Erythroblast (primary cell): ENCODE measurements around the gene GALNT18.

ENCODE experiments used
- DNase-seq, 2 experiments: peaks; one replicate each; lab custom pipeline; 2025; lab: John Stamatoyannopoulos, UW
- GATA1 ChIP-seq: IDR thresholded peaks from 2 replicates; pipeline ENCODE4 v1.6.1; 2011; ENCODE audit warnings: low read depth, mild to moderate bottlenecking, control low read depth, low read length, moderate library complexity
- POLR2A ChIP-seq: IDR thresholded peaks from 2 replicates; pipeline ENCODE4 v1.6.1; 2011; ENCODE audit warnings: mild to moderate bottlenecking, low read length

GALNT18 gene

DNA sequence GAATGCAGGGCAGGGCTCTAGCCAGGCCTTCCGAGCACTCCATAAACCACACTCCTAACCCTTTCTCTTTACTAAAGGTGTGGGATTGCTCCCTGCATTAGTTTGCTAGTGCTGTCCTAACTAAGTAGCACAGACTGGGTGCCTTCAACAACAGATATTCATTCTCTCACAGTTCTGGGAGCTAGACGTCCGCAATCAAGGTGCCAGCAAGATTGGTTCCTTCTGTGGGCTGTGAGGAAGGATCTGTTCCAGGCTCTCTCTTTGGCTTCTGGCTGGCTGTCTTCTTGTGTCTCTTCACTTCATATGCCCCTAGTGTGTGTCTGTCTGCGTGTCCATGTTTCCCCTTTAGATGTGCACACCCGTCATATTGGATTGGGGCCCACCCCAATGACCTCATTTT is 59.8 kb downstream of the GALNT18 start:
- DNase-seq = no peak
- TF ChIP-seq POLR2A (no peak), GATA1 (no peak)

DNA sequence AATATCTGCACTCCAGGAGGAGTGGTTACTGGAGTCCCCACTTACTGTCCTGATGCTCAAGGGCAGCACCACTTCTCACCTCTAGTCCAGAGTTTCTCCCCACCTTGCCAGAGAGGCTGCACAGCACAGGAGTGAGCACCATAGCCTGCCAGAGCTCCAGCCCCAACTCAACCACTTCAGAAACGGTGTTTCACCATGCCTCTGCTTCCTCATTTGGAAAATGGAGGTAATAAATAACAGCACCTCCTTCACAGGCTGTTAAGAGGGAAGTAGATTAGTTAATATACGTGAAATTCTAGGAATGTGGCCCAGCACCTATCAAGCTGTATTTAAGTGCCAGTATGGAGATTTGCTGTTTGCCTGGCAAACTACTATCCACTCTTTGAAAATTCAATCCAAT is 63.0 kb downstream of the GALNT18 start:
- no peak for DNase-seq
- TF ChIP-seq POLR2A = no peak
- no peak for TF ChIP-seq GATA1

DNA sequence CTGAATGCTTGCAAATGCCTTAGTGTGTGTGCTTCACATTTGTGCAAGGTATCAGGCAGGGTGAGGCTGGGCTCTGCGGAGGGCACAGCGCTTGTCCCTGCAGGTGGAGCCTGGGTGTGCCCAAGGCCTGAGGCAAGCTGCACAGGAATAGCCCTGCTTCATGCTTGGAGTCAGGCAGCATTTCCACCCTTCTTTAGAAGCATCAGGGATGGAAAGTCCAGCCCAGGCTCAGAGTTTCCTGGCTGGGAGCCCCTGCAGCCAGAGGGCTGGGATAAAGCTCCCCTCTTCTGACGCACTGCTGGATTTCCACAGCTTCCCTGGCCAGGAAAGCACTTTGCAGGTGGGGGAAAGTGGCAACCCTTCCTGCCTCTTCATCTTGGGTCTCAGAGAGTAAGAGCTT is 63.4 kb downstream of the GALNT18 start:
- no peak for DNase-seq
- no peak for TF ChIP-seq POLR2A
- no peak for TF ChIP-seq GATA1

DNA sequence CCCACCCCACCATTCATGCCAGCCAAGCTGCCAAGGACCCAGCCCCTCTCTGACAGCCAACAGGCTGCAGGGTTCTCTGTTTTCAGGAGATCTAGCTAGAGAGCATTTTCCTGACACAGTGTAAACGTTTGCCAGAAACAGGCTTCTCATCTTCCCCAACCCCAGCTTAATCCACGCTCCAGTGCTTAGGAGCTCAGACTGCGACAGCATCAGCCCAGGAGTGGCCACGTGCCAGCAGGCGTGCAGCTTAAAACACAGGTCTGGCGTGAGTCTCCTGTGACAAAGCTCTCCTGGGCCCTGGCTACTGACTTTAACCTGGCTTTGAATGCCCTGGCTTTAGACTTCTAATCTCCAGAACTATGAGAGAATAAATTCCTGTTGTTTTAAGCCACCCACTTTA is 66.6 kb downstream of the GALNT18 start:
- no peak for TF ChIP-seq POLR2A
- no peak for TF ChIP-seq GATA1
- DNase-seq = no peak

DNA sequence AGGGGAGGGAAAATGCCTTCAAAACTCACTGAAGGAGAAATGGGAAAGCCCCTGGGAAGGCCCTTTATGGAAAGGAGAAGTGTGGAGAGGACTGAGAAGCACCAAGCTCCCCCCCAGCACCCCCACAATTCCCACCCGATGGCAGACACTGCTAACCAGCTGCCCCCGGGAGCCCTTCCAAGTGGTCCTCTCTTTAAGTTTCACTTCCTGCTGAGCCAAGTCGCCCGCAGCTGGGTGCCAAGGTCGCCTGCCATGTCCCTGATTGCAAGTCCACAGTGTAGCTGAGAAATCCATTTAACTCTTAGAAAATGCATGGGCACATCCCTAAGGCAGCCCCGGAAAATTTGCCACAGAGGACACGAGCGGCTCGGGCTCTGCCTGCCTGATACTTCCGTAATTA is 68.2 kb downstream of the GALNT18 start:
- DNase-seq = no peak
- TF ChIP-seq GATA1 (no peak), POLR2A (no peak)

DNA sequence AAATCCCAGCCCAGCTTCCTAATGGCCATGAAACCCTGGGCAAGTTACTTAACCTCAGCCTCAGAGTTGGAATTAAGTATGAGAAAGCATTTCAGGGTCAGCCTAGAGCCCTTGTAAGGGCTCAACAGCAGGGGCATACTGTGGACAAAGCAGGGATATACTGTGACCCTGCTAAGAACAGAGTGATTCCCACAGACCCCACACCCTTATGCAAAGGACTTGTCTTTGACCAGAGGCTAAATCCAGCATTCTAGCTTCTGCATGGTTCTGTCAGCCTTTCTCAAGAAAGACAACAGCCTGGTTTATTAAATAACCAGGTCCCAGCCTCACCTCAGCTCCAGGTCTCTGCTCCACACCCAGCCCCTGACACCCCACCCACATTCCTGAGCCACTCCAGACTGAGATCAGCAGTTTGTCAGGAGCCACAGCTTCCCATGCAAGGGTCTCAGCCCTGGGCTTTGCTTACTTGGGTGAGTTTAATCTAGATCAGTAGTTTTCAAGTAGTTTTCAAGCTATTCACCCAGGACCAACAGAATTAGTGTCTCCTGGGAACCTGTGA is 69.2 kb downstream of the GALNT18 start:
- no peak for TF ChIP-seq GATA1
- TF ChIP-seq POLR2A = no peak
- no peak for DNase-seq

DNA sequence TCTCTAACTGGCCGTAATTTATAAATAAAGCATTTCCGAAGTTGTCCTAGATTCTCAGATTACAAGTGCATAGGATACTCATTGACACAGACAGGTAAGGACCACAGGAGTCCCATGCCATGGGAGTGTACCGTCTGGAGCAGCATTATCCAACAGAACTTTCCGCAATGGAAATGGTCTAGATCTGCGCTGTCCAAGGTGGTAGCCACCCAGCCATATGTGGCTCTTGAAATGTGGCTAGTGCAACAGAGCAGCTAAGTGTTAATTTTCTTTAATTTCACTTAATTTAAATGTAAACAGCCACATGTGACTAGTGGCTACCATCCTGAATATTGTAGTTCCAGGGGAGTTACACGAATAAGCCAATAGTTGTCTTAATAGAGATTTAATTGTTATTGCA is 71.3 kb downstream of the GALNT18 start:
- TF ChIP-seq GATA1 = no peak
- TF ChIP-seq POLR2A = no peak
- DNase-seq = no peak

DNA sequence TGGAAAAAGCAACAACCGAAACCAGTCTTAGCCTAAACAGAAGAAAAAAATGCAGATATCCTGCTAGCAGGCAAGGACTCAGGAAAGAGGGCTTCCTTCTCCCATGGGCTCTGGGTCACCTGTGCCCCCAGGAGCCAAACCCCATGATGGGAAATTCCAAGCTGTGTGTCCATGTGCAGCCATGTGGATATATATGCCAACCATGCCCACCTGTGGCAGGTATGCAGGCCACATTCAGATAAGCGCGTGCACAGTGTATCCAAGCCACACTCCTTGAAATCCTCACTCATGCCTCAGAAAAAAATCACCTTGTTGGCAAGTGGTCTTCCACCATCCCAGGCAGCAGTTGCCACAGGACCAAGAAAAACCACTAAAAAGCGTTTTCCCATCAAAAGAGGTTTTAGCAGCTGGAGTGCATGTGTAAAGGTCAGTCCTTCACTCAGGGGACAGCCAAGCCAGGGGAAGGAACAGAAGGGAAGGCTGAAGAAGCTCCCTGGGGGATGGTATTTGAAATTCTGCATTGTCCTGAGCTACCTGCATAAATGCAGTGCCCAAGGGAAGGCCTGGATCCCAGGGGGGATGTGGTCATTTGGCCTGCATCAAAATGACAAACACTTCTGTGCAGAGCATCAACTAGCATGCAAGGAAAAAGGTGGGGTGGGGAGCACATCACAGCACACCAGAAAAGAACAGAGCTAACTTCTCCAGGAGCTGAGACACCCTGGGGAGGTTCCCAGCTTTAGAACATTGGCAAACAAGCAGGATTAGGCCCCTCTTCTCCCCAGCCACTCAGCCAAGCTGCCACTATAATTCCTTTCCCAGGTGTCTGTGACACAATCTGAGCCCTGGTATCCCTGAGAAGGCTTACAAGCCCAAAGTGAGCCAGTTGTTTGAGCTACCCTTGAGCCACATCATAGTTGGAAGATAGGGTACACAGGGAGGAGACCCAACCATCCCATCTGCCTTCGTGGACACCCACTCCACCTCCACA is 76.2 kb downstream of the GALNT18 start:
- TF ChIP-seq POLR2A = no peak
- no peak for TF ChIP-seq GATA1
- DNase-seq = no peak

DNA sequence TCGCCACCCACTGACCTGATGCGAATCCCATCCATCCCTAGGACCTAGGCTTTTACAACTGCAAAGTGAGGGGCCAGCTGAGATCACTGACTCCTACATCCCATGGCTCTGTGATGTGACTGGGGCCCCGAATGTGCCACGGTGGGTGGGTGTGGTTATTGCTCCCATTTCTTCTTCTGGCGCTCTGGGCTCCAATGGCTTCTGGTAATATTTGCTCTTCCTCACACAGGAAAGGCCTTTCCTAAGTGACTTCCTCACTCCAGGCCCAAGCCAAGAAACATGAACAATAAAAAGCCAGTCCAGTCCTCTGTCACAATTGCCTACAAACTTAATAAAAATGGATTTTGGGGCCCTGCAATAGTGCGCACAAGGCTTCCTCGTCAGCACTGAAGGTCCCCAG is 78.1 kb downstream of the GALNT18 start:
- TF ChIP-seq POLR2A (no peak), GATA1 (no peak)

DNA sequence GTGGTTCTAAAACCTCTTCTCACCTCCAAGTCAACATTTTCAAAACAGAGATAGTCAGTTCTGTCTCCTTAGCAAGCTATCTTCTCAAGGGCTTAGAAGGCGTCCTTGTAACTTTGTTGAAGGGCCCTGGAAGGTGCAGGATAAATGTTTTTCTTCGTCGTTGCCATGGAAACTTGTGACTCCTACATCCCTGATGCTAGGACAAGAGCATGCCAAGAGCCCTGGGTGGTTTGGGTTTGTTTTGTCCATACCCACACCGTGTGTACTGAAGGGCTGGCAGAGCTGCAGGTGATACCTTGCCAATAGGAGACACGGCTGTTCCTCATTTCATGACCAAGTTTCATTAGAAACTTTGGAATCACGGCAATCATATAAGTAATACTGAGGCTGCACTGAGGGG is 81.6 kb downstream of the GALNT18 start:
- no peak for DNase-seq
- TF ChIP-seq GATA1 = no peak
- no peak for TF ChIP-seq POLR2A

More for the DNA sequence above, 78.1 kb downstream of the GALNT18 start:
- no peak for DNase-seq

DNA sequence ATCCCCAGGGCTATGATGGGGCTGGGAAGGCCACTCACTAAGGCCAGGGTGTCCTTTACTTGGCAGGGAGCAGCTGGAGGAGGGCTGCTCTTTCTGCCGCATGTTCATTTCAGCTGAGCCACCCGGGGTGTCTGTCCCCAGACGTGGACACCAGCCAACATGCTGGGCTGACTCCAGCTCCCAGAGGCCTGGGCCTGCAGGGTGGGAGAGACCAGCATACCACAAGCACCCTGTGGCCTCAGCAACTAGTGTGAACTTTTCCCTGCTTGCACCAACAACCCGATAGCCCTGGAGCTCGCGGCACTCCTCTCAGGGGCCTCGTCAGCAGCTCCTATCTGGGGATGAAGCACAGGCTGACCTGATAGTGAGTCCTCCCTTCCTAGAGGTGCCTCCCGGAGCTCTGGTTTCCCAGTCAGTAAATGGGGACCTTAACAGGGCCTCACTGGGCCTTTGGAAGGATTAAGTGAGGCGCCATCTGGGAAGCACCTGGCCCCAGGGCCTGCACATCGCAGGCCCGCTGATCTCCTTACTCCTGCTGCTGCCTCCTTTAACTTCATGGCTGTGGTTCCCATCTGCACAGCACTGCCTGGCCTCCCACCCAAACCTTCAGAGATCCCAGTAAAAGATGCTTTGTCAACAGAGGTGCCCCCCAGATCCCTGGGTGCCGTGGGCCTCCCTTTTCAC is 83.4 kb downstream of the GALNT18 start:
- DNase-seq = no peak
- no peak for TF ChIP-seq GATA1
- TF ChIP-seq POLR2A = no peak

DNA sequence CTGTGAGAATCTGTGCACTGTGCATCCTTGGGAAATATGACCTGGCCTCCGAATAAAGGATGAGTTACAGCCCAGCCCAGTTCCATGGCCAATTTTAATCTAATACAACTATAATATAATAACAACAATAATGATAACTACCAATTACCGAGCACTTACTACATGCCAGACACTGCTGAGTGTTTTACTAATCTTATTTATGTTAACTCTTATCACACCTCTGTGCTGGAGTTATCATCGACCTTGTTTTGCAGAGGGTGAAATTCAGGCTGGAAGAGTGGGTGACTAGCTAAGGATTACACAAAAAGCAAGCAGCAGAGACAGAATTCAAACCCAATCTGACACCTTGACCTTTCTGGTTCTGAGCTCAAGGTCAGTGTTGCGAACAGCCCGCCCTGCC is 83.9 kb downstream of the GALNT18 start:
- TF ChIP-seq GATA1 (no peak), POLR2A (no peak)
- no peak for DNase-seq

DNA sequence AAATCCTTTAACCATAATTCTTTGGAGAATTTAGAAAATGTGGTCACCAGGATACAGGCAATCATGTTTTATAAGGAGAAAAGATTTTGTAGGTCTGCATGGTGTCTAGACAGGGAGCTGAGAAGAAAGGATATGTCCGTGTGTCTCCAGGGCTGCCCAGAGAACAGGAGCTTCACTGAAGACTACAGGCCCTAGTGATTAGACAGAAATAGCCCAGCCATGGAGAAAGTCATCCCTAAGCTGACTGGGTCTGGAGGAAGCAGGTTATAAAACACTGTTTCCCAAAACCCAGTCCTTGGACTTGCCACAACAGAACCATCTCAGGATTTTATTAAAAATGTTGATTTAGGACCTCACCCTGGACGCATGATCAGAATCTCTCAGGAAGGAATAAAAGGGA is 84.4 kb downstream of the GALNT18 start:
- TF ChIP-seq GATA1 = no peak
- no peak for TF ChIP-seq POLR2A
- no peak for DNase-seq

DNA sequence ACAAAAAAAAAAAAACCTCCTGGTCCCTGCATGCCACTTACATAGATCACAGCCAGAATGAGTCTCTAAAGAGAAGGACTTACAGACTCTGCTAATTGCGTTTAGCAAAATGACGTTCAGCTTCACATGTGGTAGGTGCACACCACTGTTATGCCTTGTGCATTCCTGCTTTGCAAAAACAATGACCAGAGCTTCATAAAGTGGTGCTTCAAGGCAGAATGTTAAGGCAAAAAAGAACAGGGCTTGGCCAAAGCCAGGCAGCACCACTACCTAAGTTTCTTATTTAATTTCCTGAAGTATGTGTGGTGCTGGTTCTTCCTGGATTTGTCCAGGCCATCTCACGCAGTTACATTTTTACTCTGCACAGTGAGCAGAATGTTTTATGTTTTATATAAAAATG is 85.2 kb downstream of the GALNT18 start:
- TF ChIP-seq POLR2A (no peak), GATA1 (no peak)
- no peak for DNase-seq

DNA sequence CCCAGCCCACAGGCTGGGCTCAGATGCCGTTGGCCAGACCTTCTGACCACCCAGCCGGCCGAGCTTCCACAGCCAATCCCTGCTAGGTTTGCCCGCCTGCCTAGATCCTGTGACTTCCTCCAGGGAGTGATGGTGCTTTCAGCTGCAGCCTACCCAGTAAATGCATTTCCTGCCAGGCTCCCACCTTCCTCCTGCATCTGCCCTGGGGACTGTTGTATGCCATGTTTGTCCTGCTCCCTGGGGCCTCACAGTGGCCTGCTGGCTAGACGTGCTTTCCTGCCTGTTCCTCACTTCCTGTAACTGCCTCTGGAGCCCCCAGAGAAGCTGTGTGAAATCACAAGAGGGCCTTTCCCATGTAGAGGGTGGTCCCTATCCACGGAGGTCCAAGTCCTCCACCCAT is 86.2 kb downstream of the GALNT18 start:
- DNase-seq = no peak
- TF ChIP-seq POLR2A (no peak), GATA1 (no peak)
